HCT116 (cell line): Measurements from ENCODE around the gene CPT2. TPM values are rescaled to one million over a fixed set of nuclear protein-coding genes. Genes with fewer than 3 reads are reported as not detected.

Source experiments
- ATAC-seq: fragments of 200-7000 bp; cut with Tn5 transposase; 2 replicates; pipeline ENCODE4 v1.9.1; 2020; ENCODE audit warnings: mild to moderate bottlenecking, moderate library complexity
- BruUV-seq: library from RNA; stranded (reverse); fragments of 400-500 nt; replicated peaks from 2 replicates; lab custom pipeline; 2021; lab: Mats Ljungman, UMichigan
- CTCF ChIA-PET: fragments of 300-600 bp; sonication (Branson Sonifier 250); formaldehyde crosslinking; loops from one replicate; lab custom pipeline; 2021; ENCODE audit warnings: antibody characterized with exemption; lab: Charles Lee
- POLR2A ChIA-PET: fragments of 300-600, 350-600 bp; sonication (Branson Sonifier 250); formaldehyde crosslinking; loops from one replicate; lab custom pipeline; 2021; ENCODE audit warnings: antibody characterized with exemption; lab: Charles Lee
- RAD21 ChIA-PET, 2 experiments: fragments of 300-600 bp; sonication (Branson Sonifier 250); formaldehyde crosslinking; loops; one replicate each; lab custom pipeline; 2023; ENCODE audit warnings: low total read pairs in 2 of 2; ENCODE audit not compliant: uncharacterized antibody in 2 of 2, unreplicated experiment in 2 of 2, low non-redundant PET in 1 of 2; lab: Charles Lee
- DNase-seq: peaks from one replicate; pipeline ENCODE4 v3.0.0-alpha.2; 2010; ENCODE audit warnings: low read depth, low spot score
- H2AFZ ChIP-seq: fragments of 200-600 bp; shearing (Covaris generic), sonication (generic); 2 replicates; pipeline ENCODE4 v1.6.1; 2017; ENCODE audit warnings: low read depth, mixed run types, mixed read lengths, antibody characterized with exemption, low read length; ENCODE audit not compliant: poor library complexity, severe bottlenecking
- H3K27ac ChIP-seq: 2 replicates; pipeline ENCODE4 v1.5.1; 2012; ENCODE audit warnings: low read depth, low read length
- H3K27me3 ChIP-seq: fragments of 200-600 bp; sonication (generic); 2 replicates; pipeline ENCODE4 v1.6.1; 2016; ENCODE audit warnings: mixed run types, low read length, mixed read lengths; ENCODE audit not compliant: insufficient read depth
- H3K36me3 ChIP-seq, 2 experiments: fragments of 200-500 bp in 1 of 2; fragments of 200-600 bp in 1 of 2; sonication (Bioruptor generic) in 1 of 2; sonication (generic) in 1 of 2; 2 replicates each; pipeline versions ENCODE4 v1.5.1 to v1.6.1; 2014 to 2016; ENCODE audit warnings: low read length in 2 of 2, inconsistent platforms in 1 of 2, mixed read lengths in 1 of 2, mixed run types in 1 of 2; ENCODE audit not compliant: insufficient read depth in 2 of 2, control insufficient read depth in 1 of 2
- H3K4me1 ChIP-seq, 2 experiments: fragments of 200-600 bp in 1 of 2; sonication (generic) in 1 of 2; 2 replicates each; pipeline versions ENCODE4 v1.5.1 to v1.6.1; 2012 to 2017; ENCODE audit warnings: low read length in 2 of 2, inconsistent platforms in 1 of 2, mild to moderate bottlenecking in 1 of 2, mixed read lengths in 1 of 2, mixed run types in 1 of 2, moderate library complexity in 1 of 2; ENCODE audit not compliant: insufficient read depth in 2 of 2, control insufficient read depth in 1 of 2
- H3K4me2 ChIP-seq: fragments of 200-600 bp; sonication (generic); 2 replicates; pipeline ENCODE4 v1.6.1; 2017; ENCODE audit warnings: mixed run types, low read length, mixed read lengths
- H3K4me3 ChIP-seq, 2 experiments: fragments of 200-600 bp in 1 of 2; sonication (generic) in 1 of 2; replicated peaks in 1 of 2; 2 replicates each; pipeline ENCODE4 v1.5.1; 2011 to 2016; ENCODE audit warnings: low read length in 2 of 2, control low read depth in 1 of 2, low read depth in 1 of 2, mild to moderate bottlenecking in 1 of 2, mixed read lengths in 1 of 2, mixed run types in 1 of 2
- H3K79me2 ChIP-seq: fragments of 200-600 bp; sonication (generic); 2 replicates; pipeline ENCODE4 v1.6.1; 2017; ENCODE audit warnings: mild to moderate bottlenecking, mixed run types, low read length, moderate library complexity, mixed read lengths; ENCODE audit not compliant: insufficient read depth
- H3K9ac ChIP-seq: fragments of 200-600 bp; sonication (generic); 2 replicates; pipeline ENCODE4 v1.6.1; 2016; ENCODE audit warnings: low read length, mixed read lengths
- H3K9me2 ChIP-seq: fragments of 200-600 bp; sonication (generic), shearing (Covaris generic); 2 replicates; pipeline ENCODE4 v1.6.1; 2017; ENCODE audit warnings: mixed run types, mild to moderate bottlenecking, moderate library complexity; ENCODE audit not compliant: insufficient read depth
- H3K9me3 ChIP-seq, 2 experiments: fragments of 200-500 bp in 1 of 2; fragments of 200-600 bp in 1 of 2; sonication (Bioruptor generic) in 1 of 2; sonication (generic) in 1 of 2; 2 replicates each; pipeline ENCODE4 v1.6.1; 2014 to 2017; ENCODE audit warnings: low read length in 2 of 2, mixed read lengths in 2 of 2, inconsistent platforms in 1 of 2, low read depth in 1 of 2, mild to moderate bottlenecking in 1 of 2, mixed run types in 1 of 2, moderate library complexity in 1 of 2; ENCODE audit not compliant: control insufficient read depth in 1 of 2, insufficient read depth in 1 of 2
- H4K20me1 ChIP-seq: fragments of 200-600 bp; sonication (generic), shearing (Covaris generic); 2 replicates; pipeline ENCODE4 v1.6.1; 2017; ENCODE audit warnings: mixed run types, mild to moderate bottlenecking, moderate library complexity; ENCODE audit not compliant: insufficient read depth
- EGR1 ChIP-seq: IDR thresholded peaks from 2 replicates; pipeline ENCODE4 v1.6.1; 2012; ENCODE audit warnings: low read depth
- ELF1 ChIP-seq: IDR thresholded peaks from 2 replicates; pipeline ENCODE4 v1.6.1; 2012; ENCODE audit warnings: low read depth, borderline replicate concordance
- EZH2 ChIP-seq: fragments of 200-600 bp; sonication (generic); IDR thresholded peaks from 2 replicates; pipeline ENCODE4 v1.6.1; 2017; ENCODE audit warnings: antibody characterized with exemption, mixed run types
- POLR2A ChIP-seq: IDR thresholded peaks from 2 replicates; pipeline ENCODE4 v1.7.0; 2011; ENCODE audit warnings: borderline replicate concordance; ENCODE audit not compliant: insufficient read depth, insufficient read length; ENCODE audit errors: extremely low read depth
- RAD21 ChIP-seq: IDR thresholded peaks from 2 replicates; pipeline ENCODE4 v1.6.1; 2012; ENCODE audit warnings: low read depth, mild to moderate bottlenecking
- YY1 ChIP-seq: IDR thresholded peaks from 2 replicates; pipeline ENCODE4 v1.6.1; 2011; ENCODE audit warnings: low read length, low read depth, moderate library complexity, mild to moderate bottlenecking; ENCODE audit not compliant: insufficient replicate concordance; ENCODE audit errors: extremely low read depth
- ZFX ChIP-seq: fragments of 450-650 bp; IDR thresholded peaks from 2 replicates; pipeline ENCODE4 v1.6.1; 2017
- intact Hi-C: fragments of 100-400 bp; cut with micrococcal nuclease; formaldehyde crosslinking; loops from 2 replicates; pipeline ENCODE4 v1.10.0; 2022
- total RNA-seq: library from RNA; stranded (reverse); gene quantifications from one replicate; pipeline ENCODE4 v1.2.1, GENCODE V29; 2021; ENCODE audit not compliant: unreplicated experiment
- TF ChIP-seq, protein P1 (sequence below), 3 experiments: fragments of 200-600 bp in 1 of 3; sonication (generic) in 1 of 3; IDR thresholded peaks in 2 of 3; conservative IDR thresholded peaks in 1 of 3; 2 replicates each; pipeline ENCODE4 v1.5.1; 2012 to 2017; ENCODE audit warnings: low read depth in 2 of 3, low read length in 2 of 3, antibody characterized with exemption in 1 of 3, borderline replicate concordance in 1 of 3, control low read depth in 1 of 3, mild to moderate bottlenecking in 1 of 3, mixed read lengths in 1 of 3, mixed run types in 1 of 3, moderate library complexity in 1 of 3; ENCODE audit not compliant: insufficient read depth in 1 of 3

Gene CPT2
- total RNA-seq, 1 experiment from 2014 or later, result 18.1 TPM

DNA sequence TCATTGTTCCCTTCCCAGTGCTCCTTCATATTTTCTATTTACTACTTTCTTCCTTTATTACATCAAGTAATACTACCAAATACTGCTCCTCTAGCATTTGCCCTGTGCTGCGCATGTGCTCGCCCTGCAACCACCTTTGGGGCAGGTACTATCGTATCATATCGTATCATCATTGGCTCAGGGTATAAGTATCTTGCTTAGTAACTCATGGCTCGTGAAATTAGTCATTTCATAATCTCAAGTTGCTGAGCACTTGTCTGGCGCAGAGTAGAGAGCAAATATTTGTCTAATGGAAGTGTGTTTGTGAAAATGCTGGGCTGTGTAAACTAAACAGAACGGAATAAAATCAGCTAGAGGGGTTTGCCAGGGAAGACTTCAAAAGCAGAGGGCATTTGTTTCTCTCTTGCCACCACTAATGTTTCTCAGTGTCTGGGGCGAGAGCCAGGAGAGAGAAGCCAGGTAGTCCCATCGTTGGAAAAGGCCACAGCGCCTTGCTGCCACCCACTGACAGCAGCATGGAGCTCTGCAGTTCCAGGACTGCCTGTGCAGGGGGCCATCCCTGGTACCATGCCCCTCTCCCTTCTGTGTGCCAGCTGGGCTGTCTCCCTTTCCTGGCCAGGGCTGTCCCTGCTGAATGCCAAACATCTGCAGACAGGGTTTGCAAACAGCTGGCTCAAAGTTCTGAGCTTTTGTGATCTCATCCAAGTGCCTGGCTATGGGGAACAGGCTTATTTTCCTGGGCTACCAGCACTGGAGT, 20.0 kb upstream of the CPT2 start:
- ATAC-seq (no peak), DNase-seq (no peak)
- Histone ChIP-seq H3K9me3 (no peaks in the 10 kb centered on the region), H3K79me2 (no peaks in the 10 kb centered on the region), H3K36me3 (no peaks in the 10 kb centered on the region), H4K20me1 (no peaks in the 10 kb centered on the region), H3K4me2 (no peak overlapping the region), H3K4me1 (peaks cover 3 to 6% of the 10 kb centered on the region in 2 experiments; a peak in 3 of 4 replicates), H3K27ac (no peak overlapping the region), H2AFZ (no peak overlapping the region), H3K27me3 (no peaks in the 10 kb centered on the region), H3K9ac (no peak overlapping the region), H3K4me3 (no peak overlapping the region), H3K9me2 (no peaks in the 10 kb centered on the region)
- ChIA-PET RAD21 (no interaction called here), POLR2A (no interaction called here), CTCF (interaction anchor here (0.8 kb wide), 1 partner anchor 272 kb away, joined by 4 read pairs; no protein-coding TSS in a partner anchor)
- intact Hi-C loops, result no loop called here
- TF ChIP-seq EZH2 (no peak), EGR1 (no peak), POLR2A (no peak), ELF1 (no peak), ZFX (no peak), YY1 (no peak), RAD21 (peak; percentile 46)
- TF ChIP-seq, protein P1, sequence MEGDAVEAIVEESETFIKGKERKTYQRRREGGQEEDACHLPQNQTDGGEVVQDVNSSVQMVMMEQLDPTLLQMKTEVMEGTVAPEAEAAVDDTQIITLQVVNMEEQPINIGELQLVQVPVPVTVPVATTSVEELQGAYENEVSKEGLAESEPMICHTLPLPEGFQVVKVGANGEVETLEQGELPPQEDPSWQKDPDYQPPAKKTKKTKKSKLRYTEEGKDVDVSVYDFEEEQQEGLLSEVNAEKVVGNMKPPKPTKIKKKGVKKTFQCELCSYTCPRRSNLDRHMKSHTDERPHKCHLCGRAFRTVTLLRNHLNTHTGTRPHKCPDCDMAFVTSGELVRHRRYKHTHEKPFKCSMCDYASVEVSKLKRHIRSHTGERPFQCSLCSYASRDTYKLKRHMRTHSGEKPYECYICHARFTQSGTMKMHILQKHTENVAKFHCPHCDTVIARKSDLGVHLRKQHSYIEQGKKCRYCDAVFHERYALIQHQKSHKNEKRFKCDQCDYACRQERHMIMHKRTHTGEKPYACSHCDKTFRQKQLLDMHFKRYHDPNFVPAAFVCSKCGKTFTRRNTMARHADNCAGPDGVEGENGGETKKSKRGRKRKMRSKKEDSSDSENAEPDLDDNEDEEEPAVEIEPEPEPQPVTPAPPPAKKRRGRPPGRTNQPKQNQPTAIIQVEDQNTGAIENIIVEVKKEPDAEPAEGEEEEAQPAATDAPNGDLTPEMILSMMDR (IDR thresholded peaks at IDR 0.05 in 2 of 3, conservative IDR thresholded peaks at IDR 0.05 in 1 of 3; ENCODE audit: borderline replicate concordance in 1 of 3, insufficient read depth in 1 of 3, low read depth in 2 of 3, low read length in 2 of 3), result 0 out of 6 replicates have a peak, but pooled peaks of 1 of the 3 experiments have one; percentile 14
- no TSS peak for BruUV-seq
